HG02870 (cell line): ENCODE results near the gene PRF1.

Experiments used
- ATAC-seq: cut with Tn5 transposase; IDR thresholded peaks from one replicate; pipeline ENCODE4 v1.9.1; 2021; ENCODE audit warnings: mild to moderate bottlenecking, moderate library complexity; ENCODE audit not compliant: unreplicated experiment

The PRF1 gene

GRCh38 chr10:70561558-70561957, 41.0 kb downstream of the PRF1 start:
- ATAC-seq: no peak

- ATAC-seq: no peak
These were observed 41.5 kb downstream of the PRF1 start for GRCh38 chr10:70561070-70561469.

- no peak for ATAC-seq
These were observed 42.0 kb downstream of the PRF1 start for GRCh38 chr10:70560511-70560941.

- ATAC-seq: no peak
These were observed 42.7 kb downstream of the PRF1 start for GRCh38 chr10:70559861-70560260.

GRCh38 chr10:70558871-70559810, 43.4 kb downstream of the PRF1 start:
- ATAC-seq: peak; percentile 71

- ATAC-seq: no peak
These were observed 44.2 kb downstream of the PRF1 start for GRCh38 chr10:70558295-70558694.

GRCh38 chr10:70557876-70558275, 44.7 kb downstream of the PRF1 start:
- no peak for ATAC-seq

- no peak for ATAC-seq
These were observed 45.3 kb downstream of the PRF1 start for GRCh38 chr10:70557086-70557845.

- ATAC-seq: no peak
These were observed 47.2 kb downstream of the PRF1 start for GRCh38 chr10:70555371-70555770.

- no peak for ATAC-seq
These were observed 50.0 kb downstream of the PRF1 start for GRCh38 chr10:70552586-70552985.

GRCh38 chr10:70551971-70552422, 50.5 kb downstream of the PRF1 start:
- no peak for ATAC-seq

- ATAC-seq: no peak
These were observed 51.1 kb downstream of the PRF1 start for GRCh38 chr10:70551466-70551865.

- no peak for ATAC-seq
These were observed 52.1 kb downstream of the PRF1 start for GRCh38 chr10:70550459-70550858.

- ATAC-seq: peak; percentile 53
These were observed 52.5 kb downstream of the PRF1 start for GRCh38 chr10:70549962-70550458.

- ATAC-seq: no peak
These were observed 53.1 kb downstream of the PRF1 start for GRCh38 chr10:70549351-70549961.
